Measurements from ENCODE around the gene LAMTOR3.

DNA sequence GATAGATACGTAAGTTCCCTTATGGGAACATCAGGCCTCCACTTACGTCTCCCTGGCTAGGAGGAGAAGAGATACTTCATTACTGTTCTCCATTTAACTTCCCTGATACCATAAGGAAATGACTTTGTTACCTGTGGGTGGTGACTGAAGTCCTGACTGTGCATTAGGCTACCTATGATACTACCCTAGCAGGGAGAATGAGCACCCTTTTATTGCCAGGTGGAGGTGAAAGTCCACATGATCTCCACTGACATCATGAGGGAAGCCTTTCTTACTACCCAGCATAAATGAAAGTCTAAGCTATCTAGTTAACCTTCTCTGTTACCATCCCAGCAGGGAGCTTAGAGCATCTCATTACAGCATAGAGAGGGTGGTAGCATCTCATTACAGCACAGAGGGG is 24.4 kb upstream of the LAMTOR3 start:
- TF ChIP-seq, protein P1, sequence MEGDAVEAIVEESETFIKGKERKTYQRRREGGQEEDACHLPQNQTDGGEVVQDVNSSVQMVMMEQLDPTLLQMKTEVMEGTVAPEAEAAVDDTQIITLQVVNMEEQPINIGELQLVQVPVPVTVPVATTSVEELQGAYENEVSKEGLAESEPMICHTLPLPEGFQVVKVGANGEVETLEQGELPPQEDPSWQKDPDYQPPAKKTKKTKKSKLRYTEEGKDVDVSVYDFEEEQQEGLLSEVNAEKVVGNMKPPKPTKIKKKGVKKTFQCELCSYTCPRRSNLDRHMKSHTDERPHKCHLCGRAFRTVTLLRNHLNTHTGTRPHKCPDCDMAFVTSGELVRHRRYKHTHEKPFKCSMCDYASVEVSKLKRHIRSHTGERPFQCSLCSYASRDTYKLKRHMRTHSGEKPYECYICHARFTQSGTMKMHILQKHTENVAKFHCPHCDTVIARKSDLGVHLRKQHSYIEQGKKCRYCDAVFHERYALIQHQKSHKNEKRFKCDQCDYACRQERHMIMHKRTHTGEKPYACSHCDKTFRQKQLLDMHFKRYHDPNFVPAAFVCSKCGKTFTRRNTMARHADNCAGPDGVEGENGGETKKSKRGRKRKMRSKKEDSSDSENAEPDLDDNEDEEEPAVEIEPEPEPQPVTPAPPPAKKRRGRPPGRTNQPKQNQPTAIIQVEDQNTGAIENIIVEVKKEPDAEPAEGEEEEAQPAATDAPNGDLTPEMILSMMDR (IDR thresholded peaks at IDR 0.05): no peak
- no peak for TF ChIP-seq POLR2A (IDR thresholded peaks at IDR 0.05)

Data from adrenal gland (tissue), 5 donors.